ENCODE data around the gene JAML.

The JAML gene

GRCh38 chr11:118224511-118225188 is at the start of gene JAML:
Gene JAML (minus strand): TSS chr11:118225011. CDS start chr11:118214866, 10,145 bp downstream.
- no peak for DNase-seq

- no peak for DNase-seq
Measured at GRCh38 chr11:118274186-118274585, 49.4 kb upstream of the JAML start.

- DNase-seq = no peak
Measured at GRCh38 chr11:118272001-118272400, 47.2 kb upstream of the JAML start.

- no peak for DNase-seq
Measured at GRCh38 chr11:118267486-118267885, 42.7 kb upstream of the JAML start.

GRCh38 chr11:118265954-118266353 is 41.1 kb upstream of the JAML start:
- no peak for DNase-seq

- DNase-seq = no peak
Measured at GRCh38 chr11:118264569-118265465, 40.0 kb upstream of the JAML start.

GRCh38 chr11:118263695-118264568 is 39.1 kb upstream of the JAML start, which contains the start of gene MPZL2:
Gene MPZL2 (minus strand): TSS chr11:118264297. CDS start chr11:118264153, 144 bp downstream.
- peak; percentile 46 for DNase-seq

GRCh38 chr11:118263112-118263511 is 38.3 kb upstream of the JAML start:
- no peak for DNase-seq

- DNase-seq = no peak
Measured at GRCh38 chr11:118260353-118260752, 35.5 kb upstream of the JAML start.

- DNase-seq = no peak
Measured at GRCh38 chr11:118259138-118259537, 34.3 kb upstream of the JAML start.

- no peak for DNase-seq
Measured at GRCh38 chr11:118258410-118258809, 33.6 kb upstream of the JAML start.

GRCh38 chr11:118252688-118253087 is 27.9 kb upstream of the JAML start:
- DNase-seq = no peak

GRCh38 chr11:118251858-118252652 is 27.2 kb upstream of the JAML start, which contains the start of gene MPZL3:
Gene MPZL3 (minus strand): TSS chr11:118252365. CDS start chr11:118252294, 71 bp downstream.
- peak; percentile 87 for DNase-seq

GRCh38 chr11:118247041-118247440 is 22.2 kb upstream of the JAML start:
- no peak for DNase-seq

GRCh38 chr11:118245936-118246562 is 21.2 kb upstream of the JAML start:
- DNase-seq = no peak

GRCh38 chr11:118243993-118244762 is 19.4 kb upstream of the JAML start:
- no peak for DNase-seq

GRCh38 chr11:118243161-118243560 is 18.4 kb upstream of the JAML start:
- DNase-seq = no peak

GRCh38 chr11:118241764-118242098 is 16.9 kb upstream of the JAML start:
- no peak for DNase-seq

GRCh38 chr11:118240999-118241763 is 16.4 kb upstream of the JAML start:
- no peak for DNase-seq

Measured in left hindlimb (tissue), 1 donor.